NCI-H460 (cell line): ENCODE measurements around the gene SPDL1. TPM values are rescaled to one million over a fixed set of nuclear protein-coding genes. Genes with fewer than 3 reads are reported as not detected.

Source experiments
- DNase-seq: peaks from one replicate; pipeline ENCODE4 v3.0.0-alpha.2; 2016; ENCODE audit warnings: low read depth; ENCODE audit errors: extremely low read depth
- polyA plus RNA-seq: library from polyadenylated mRNA; depleted of rRNA; stranded (reverse); fragments of >200 nt; gene quantifications from 2 replicates; pipeline ENCODE4 v1.2.3, GENCODE V29; 2014; cell fraction: nucleus; rRNA removed
- total RNA-seq: library from RNA; depleted of rRNA; stranded (reverse); fragments of >200 nt; shearing (Covaris generic); gene quantifications from 2 replicates; pipeline ENCODE4 v1.2.3, GENCODE V29; 2014; rRNA removed

The SPDL1 gene
- total RNA-seq: 38.7 and 40.5 TPM in 2 replicates
- polyA plus RNA-seq: 59.1 and 87.8 TPM in 2 replicates

- DNase-seq: peak; percentile 97
These were observed at the start of gene SPDL1 for GRCh38 chr5:169583424-169584220. SPDL1 (plus strand) TSS chr5:169583773; CDS start chr5:169588417, 4,644 bp downstream.

GRCh38 chr5:169534311-169534880, 49.2 kb upstream of the SPDL1 start:
- no peak for DNase-seq

- no peak for DNase-seq
These were observed 48.6 kb upstream of the SPDL1 start for GRCh38 chr5:169534939-169535338.

GRCh38 chr5:169538944-169539343, 44.6 kb upstream of the SPDL1 start:
- no peak for DNase-seq

GRCh38 chr5:169542811-169543210, 40.8 kb upstream of the SPDL1 start:
- DNase-seq: no peak

- DNase-seq: no peak
These were observed 39.2 kb upstream of the SPDL1 start for GRCh38 chr5:169544264-169544950.

- DNase-seq: no peak
These were observed 37.8 kb upstream of the SPDL1 start for GRCh38 chr5:169545762-169546161.

GRCh38 chr5:169546346-169546745, 37.2 kb upstream of the SPDL1 start:
- DNase-seq: no peak

- no peak for DNase-seq
These were observed 36.1 kb upstream of the SPDL1 start for GRCh38 chr5:169547508-169547907.

- DNase-seq: no peak
These were observed 35.3 kb upstream of the SPDL1 start for GRCh38 chr5:169548315-169548714.

- no peak for DNase-seq
These were observed 34.0 kb upstream of the SPDL1 start for GRCh38 chr5:169549453-169550100.

GRCh38 chr5:169550227-169550626, 33.3 kb upstream of the SPDL1 start:
- no peak for DNase-seq

- no peak for DNase-seq
These were observed 32.4 kb upstream of the SPDL1 start for GRCh38 chr5:169551146-169551545.

GRCh38 chr5:169551696-169552095, 31.9 kb upstream of the SPDL1 start:
- DNase-seq: no peak

GRCh38 chr5:169554251-169554650, 29.3 kb upstream of the SPDL1 start:
- no peak for DNase-seq

GRCh38 chr5:169557838-169558237, 25.7 kb upstream of the SPDL1 start:
- no peak for DNase-seq

- DNase-seq: no peak
These were observed 21.7 kb upstream of the SPDL1 start for GRCh38 chr5:169561893-169562292.

GRCh38 chr5:169563369-169563768, 20.2 kb upstream of the SPDL1 start:
- no peak for DNase-seq

GRCh38 chr5:169566202-169566601, 17.4 kb upstream of the SPDL1 start:
- DNase-seq: no peak

GRCh38 chr5:169567079-169567478, 16.5 kb upstream of the SPDL1 start:
- DNase-seq: no peak

GRCh38 chr5:169569513-169569912, 14.1 kb upstream of the SPDL1 start:
- no peak for DNase-seq
